HCT116 (cell line): ENCODE measurements around the gene ABCD1.

Source experiments
- EGR1 ChIP-seq: IDR thresholded peaks from 2 replicates; pipeline ENCODE4 v1.6.1; 2012; ENCODE audit warnings: low read depth
- EZH2 ChIP-seq: fragments of 200-600 bp; sonication (generic); IDR thresholded peaks from 2 replicates; pipeline ENCODE4 v1.6.1; 2017; ENCODE audit warnings: antibody characterized with exemption, mixed run types
- FOSL1 ChIP-seq: IDR thresholded peaks from 2 replicates; pipeline ENCODE4 v1.6.1; 2012; ENCODE audit warnings: low read depth
- POLR2A ChIP-seq: IDR thresholded peaks from 2 replicates; pipeline ENCODE4 v1.7.0; 2011; ENCODE audit warnings: borderline replicate concordance; ENCODE audit not compliant: insufficient read depth, insufficient read length; ENCODE audit errors: extremely low read depth
- RAD21 ChIP-seq: IDR thresholded peaks from 2 replicates; pipeline ENCODE4 v1.6.1; 2012; ENCODE audit warnings: low read depth, mild to moderate bottlenecking
- SIN3A ChIP-seq: IDR thresholded peaks from 2 replicates; pipeline ENCODE4 v1.6.1; 2012; ENCODE audit warnings: low read depth
- SP1 ChIP-seq: IDR thresholded peaks from 2 replicates; pipeline ENCODE4 v1.6.1; 2012; ENCODE audit warnings: low read depth
- YY1 ChIP-seq: IDR thresholded peaks from 2 replicates; pipeline ENCODE4 v1.6.1; 2011; ENCODE audit warnings: low read length, low read depth, moderate library complexity, mild to moderate bottlenecking; ENCODE audit not compliant: insufficient replicate concordance; ENCODE audit errors: extremely low read depth
- ZFX ChIP-seq: fragments of 450-650 bp; IDR thresholded peaks from 2 replicates; pipeline ENCODE4 v1.6.1; 2017
- TF ChIP-seq, protein P1 (sequence below), 3 experiments: fragments of 200-600 bp in 1 of 3; sonication (generic) in 1 of 3; IDR thresholded peaks in 2 of 3; conservative IDR thresholded peaks in 1 of 3; 2 replicates each; pipeline ENCODE4 v1.5.1; 2012 to 2017; ENCODE audit warnings: low read depth in 2 of 3, low read length in 2 of 3, antibody characterized with exemption in 1 of 3, borderline replicate concordance in 1 of 3, control low read depth in 1 of 3, mild to moderate bottlenecking in 1 of 3, mixed read lengths in 1 of 3, mixed run types in 1 of 3, moderate library complexity in 1 of 3; ENCODE audit not compliant: insufficient read depth in 1 of 3
- TF ChIP-seq, protein P2 (sequence below): IDR thresholded peaks from 2 replicates; pipeline ENCODE4 v1.6.1; 2012

GRCh38 chrX:153694687-153695270 is 29.9 kb upstream of the ABCD1 start:
- TF ChIP-seq, protein P1, sequence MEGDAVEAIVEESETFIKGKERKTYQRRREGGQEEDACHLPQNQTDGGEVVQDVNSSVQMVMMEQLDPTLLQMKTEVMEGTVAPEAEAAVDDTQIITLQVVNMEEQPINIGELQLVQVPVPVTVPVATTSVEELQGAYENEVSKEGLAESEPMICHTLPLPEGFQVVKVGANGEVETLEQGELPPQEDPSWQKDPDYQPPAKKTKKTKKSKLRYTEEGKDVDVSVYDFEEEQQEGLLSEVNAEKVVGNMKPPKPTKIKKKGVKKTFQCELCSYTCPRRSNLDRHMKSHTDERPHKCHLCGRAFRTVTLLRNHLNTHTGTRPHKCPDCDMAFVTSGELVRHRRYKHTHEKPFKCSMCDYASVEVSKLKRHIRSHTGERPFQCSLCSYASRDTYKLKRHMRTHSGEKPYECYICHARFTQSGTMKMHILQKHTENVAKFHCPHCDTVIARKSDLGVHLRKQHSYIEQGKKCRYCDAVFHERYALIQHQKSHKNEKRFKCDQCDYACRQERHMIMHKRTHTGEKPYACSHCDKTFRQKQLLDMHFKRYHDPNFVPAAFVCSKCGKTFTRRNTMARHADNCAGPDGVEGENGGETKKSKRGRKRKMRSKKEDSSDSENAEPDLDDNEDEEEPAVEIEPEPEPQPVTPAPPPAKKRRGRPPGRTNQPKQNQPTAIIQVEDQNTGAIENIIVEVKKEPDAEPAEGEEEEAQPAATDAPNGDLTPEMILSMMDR (IDR thresholded peaks at IDR 0.05 in 2 of 3, conservative IDR thresholded peaks at IDR 0.05 in 1 of 3; ENCODE audit: borderline replicate concordance in 1 of 3, insufficient read depth in 1 of 3, low read depth in 2 of 3, low read length in 2 of 3), result no peak
- TF ChIP-seq SIN3A, result no peak
- TF ChIP-seq, protein P2, sequence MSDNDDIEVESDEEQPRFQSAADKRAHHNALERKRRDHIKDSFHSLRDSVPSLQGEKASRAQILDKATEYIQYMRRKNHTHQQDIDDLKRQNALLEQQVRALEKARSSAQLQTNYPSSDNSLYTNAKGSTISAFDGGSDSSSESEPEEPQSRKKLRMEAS, result no peak
- no peak for TF ChIP-seq EGR1
- TF ChIP-seq EZH2, result no peak
- no peak for TF ChIP-seq POLR2A
- no peak for TF ChIP-seq YY1
- TF ChIP-seq SP1, result no peak
- no peak for TF ChIP-seq ZFX
- TF ChIP-seq RAD21, result no peak
- TF ChIP-seq FOSL1, result no peak
